ENCODE data around the gene FLNC.

DNA sequence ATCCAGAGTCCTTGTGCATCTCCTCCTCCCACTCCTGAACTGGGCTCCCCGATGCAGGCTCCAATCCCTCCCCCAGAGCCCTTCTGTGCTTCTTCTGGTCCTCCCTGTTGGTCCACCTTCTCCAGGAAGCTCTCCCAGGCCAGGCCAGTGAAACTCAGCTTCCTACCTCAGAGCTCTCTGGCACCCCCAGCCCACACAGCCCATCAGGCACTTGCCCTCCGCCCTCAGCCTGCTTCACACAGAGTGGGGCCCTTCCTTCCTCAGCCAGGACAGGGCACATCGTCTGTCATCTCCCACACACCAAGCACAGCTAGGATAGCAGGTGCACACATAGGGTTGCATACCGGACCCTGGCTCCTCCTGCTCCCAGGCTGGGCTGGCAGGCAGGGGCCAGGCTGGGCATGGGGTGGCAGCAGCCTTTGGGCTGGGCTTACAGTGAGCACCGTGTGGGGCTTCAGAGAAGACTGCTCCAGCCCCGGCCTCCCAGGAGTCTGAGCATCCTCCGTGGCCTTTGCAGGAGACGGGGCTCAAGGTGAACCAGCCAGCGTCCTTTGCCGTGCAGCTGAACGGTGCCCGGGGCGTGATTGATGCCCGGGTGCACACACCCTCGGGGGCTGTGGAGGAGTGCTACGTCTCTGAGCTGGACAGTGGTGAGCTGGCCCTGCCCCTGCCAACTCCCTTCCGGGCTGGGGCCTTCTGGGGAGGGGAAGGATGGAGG, 26.0 kb downstream of the FLNC start:
- TF ChIP-seq ARNT (IDR thresholded peaks at IDR 0.05) = no peak
- TF ChIP-seq NFRKB (IDR thresholded peaks at IDR 0.05) = no peak
- TF ChIP-seq, protein P1, sequence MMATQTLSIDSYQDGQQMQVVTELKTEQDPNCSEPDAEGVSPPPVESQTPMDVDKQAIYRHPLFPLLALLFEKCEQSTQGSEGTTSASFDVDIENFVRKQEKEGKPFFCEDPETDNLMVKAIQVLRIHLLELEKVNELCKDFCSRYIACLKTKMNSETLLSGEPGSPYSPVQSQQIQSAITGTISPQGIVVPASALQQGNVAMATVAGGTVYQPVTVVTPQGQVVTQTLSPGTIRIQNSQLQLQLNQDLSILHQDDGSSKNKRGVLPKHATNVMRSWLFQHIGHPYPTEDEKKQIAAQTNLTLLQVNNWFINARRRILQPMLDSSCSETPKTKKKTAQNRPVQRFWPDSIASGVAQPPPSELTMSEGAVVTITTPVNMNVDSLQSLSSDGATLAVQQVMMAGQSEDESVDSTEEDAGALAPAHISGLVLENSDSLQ (IDR thresholded peaks at IDR 0.05) = no peak
- TF ChIP-seq ELF4 (IDR thresholded peaks at IDR 0.05) = no peak
- no peak for TF ChIP-seq BHLHE40 (IDR thresholded peaks at IDR 0.05; ENCODE audit: borderline replicate concordance)
